ENCODE measurements around the gene ZNF716.

DNA sequence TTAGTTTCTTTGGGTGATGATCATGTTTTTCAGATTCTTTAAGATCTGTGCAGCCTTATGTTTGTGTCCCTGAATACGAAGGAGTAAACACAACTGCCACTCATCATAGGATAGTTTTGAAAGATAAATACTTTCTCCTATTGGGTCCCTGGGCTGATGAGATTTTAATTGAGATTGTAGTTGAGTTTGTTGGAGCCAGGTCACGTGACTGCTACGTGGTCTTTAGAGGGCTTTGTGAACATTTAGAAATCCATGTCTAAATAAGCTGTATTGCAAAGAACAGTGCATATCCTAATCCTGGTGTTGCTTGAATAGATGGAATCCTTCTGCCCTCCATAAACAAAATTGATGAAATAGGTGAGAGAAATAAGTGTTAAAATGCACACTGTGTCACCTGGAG lies 17.4 kb upstream of the ZNF716 start:
- TF ChIP-seq CTCF (IDR thresholded peaks at IDR 0.05; ENCODE audit: borderline replicate concordance, extremely low read depth, low read length, poor library complexity, severe bottlenecking) (no peak), EZH2 (IDR thresholded peaks at IDR 0.05; ENCODE audit: borderline replicate concordance, low read depth, low read length, severe bottlenecking) (no peak)
